Lower leg skin (tissue), 3 donors: Measurements from ENCODE around the gene ENDOV.

Experiments
- CTCF ChIP-seq, 3 donors: fragments of 450-650 bp; IDR thresholded peaks; one replicate each; pipeline ENCODE4 v1.5.1; 2016; ENCODE audit warnings: antibody characterized with exemption in 3 of 3, mild to moderate bottlenecking in 3 of 3, moderate library complexity in 2 of 3
- POLR2A ChIP-seq, 2 donors: fragments of 450-650 bp; IDR thresholded peaks; one replicate each; pipeline ENCODE4 v1.6.1; 2016 to 2017; ENCODE audit warnings: antibody characterized with exemption in 2 of 2, mild to moderate bottlenecking in 1 of 2, moderate library complexity in 1 of 2

DNA sequence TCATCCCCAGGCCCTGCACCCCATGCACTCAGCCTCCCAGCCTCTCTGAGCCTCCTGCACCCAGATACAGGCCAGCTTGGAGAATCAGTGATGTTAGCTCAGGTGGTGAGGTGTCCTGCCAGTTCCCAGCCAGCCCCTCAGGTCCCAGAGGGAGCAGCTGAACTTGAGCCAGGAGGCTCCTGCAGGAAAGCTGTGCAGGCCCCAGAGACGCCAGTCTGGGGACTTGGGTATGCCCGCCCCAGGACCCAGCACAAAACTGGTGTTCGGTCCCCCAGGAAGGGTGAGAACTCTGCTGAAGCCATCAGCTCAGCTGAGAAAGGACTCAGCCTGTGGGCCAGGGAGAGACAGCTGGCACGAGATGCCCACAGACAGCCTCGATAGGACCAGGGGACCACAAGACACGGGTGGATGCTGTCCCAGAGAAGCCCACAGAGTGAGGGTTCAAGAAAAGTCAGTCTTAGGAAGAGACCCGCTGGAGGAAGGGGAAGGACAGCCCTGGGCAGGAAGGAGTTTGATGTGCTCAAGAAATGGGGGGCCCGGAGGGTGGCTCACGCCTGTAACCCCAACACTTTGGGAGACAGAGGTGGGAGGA lies 11.0 kb downstream of the ENDOV start:
- TF ChIP-seq CTCF (IDR thresholded peaks at IDR 0.05), result no peak
- TF ChIP-seq POLR2A (IDR thresholded peaks at IDR 0.05), result no peak
